Lower leg skin (tissue), 4 donors: ENCODE data around the gene HOXD13. TPM values are rescaled to one million over a fixed set of nuclear protein-coding genes. Genes with fewer than 3 reads are reported as not detected.

ENCODE experiments used
- DNase-seq, 2 donors: peaks; one replicate each; pipeline ENCODE4 v3.0.0-alpha.2; 2019; ENCODE audit warnings: low spot score in 2 of 2
- H3K4me3 ChIP-seq: fragments of 200-600 bp; sonication (generic); 2 replicates; pipeline ENCODE4 v1.5.1; 2017; ENCODE audit warnings: mild to moderate bottlenecking, low read depth; ENCODE audit not compliant: poor library complexity, severe bottlenecking
- CTCF ChIP-seq, 3 donors: fragments of 450-650 bp; IDR thresholded peaks; one replicate each; pipeline ENCODE4 v1.5.1; 2016; ENCODE audit warnings: antibody characterized with exemption in 3 of 3, mild to moderate bottlenecking in 3 of 3, moderate library complexity in 2 of 3
- POLR2A ChIP-seq, 2 donors: fragments of 450-650 bp; IDR thresholded peaks; one replicate each; pipeline ENCODE4 v1.6.1; 2016 to 2017; ENCODE audit warnings: antibody characterized with exemption in 2 of 2, mild to moderate bottlenecking in 1 of 2, moderate library complexity in 1 of 2
- WGBS, 2 donors: methylation state at CpG; one replicate each; pipeline ENCODE4 v1.1.5; 2018; 5-methylcytosine and 5-hydroxymethylcytosine counted together
- intact Hi-C: fragments of 100-400 bp; cut with DNase I; formaldehyde crosslinking; loops from one replicate; pipeline ENCODE4 v1.15.0; 2023; ENCODE audit warnings: low total_unique reads
- total RNA-seq, 4 donors: library from RNA; depleted of rRNA; stranded (reverse); fragments of >200 nt; gene quantifications; one replicate each; pipeline ENCODE4 v1.1.0, GENCODE V29; 2016

Gene HOXD13
- total RNA-seq, 4 donors from 2014 or later = 0.10 TPM; not detected in 3

- intact Hi-C loops = loop anchor here (5.0 kb wide), 1 partner anchor 400 kb away; no protein-coding TSS in a partner anchor
- no peak overlapping the region for H3K4me3 ChIP-seq
- 45 to 46% methylated on average over 29 of the region's 29 CpGs for WGBS, 2 donors
- TF ChIP-seq POLR2A (IDR thresholded peaks at IDR 0.05) (no peak), CTCF (IDR thresholded peaks at IDR 0.05) (no peak)
- peak in 1 of 2 donors; percentile 68 for DNase-seq
Observed at GRCh38 chr2:176087330-176088047, 5.0 kb upstream of the HOXD13 start.

- intact Hi-C loops = loop anchor here (5.0 kb wide), 1 partner anchor 401 kb away; no protein-coding TSS in a partner anchor
- TF ChIP-seq CTCF (IDR thresholded peaks at IDR 0.05) (no peak), POLR2A (IDR thresholded peaks at IDR 0.05) (no peak)
- no peak overlapping the region for H3K4me3 ChIP-seq
- DNase-seq = peak in 1 of 2 donors; percentile 92
- WGBS, 2 donors = 5 to 8% methylated on average over 41 to 48 of the region's 49 CpGs
Observed at GRCh38 chr2:176088048-176088936, 4.2 kb upstream of the HOXD13 start.

GRCh38 chr2:176088937-176089842 is 3.3 kb upstream of the HOXD13 start:
- peak in 1 of 2 donors; percentile 17 for DNase-seq
- WGBS, 2 donors = 10 to 13% methylated on average over 6 of the region's 6 CpGs
- TF ChIP-seq CTCF (IDR thresholded peaks at IDR 0.05) (no peak), POLR2A (IDR thresholded peaks at IDR 0.05) (no peak)
- intact Hi-C loops = loop anchor here (5.0 kb wide), 1 partner anchor 402 kb away; no protein-coding TSS in a partner anchor
- no peak overlapping the region for H3K4me3 ChIP-seq

- TF ChIP-seq CTCF (IDR thresholded peaks at IDR 0.05) (no peak), POLR2A (IDR thresholded peaks at IDR 0.05) (no peak)
Observed at GRCh38 chr2:176089843-176090395, 2.6 kb upstream of the HOXD13 start.

GRCh38 chr2:176090862-176091261 is 1.7 kb upstream of the HOXD13 start:
- 35 to 36% methylated on average over 5 of the region's 5 CpGs for WGBS, 2 donors
- H3K4me3 ChIP-seq = no peak overlapping the region
- intact Hi-C loops = no loop called here
- DNase-seq = peak in 1 of 2 donors; percentile 48
- TF ChIP-seq POLR2A (IDR thresholded peaks at IDR 0.05) (no peak), CTCF (IDR thresholded peaks at IDR 0.05) (no peak)

More at GRCh38 chr2:176089843-176090395, 2.6 kb upstream of the HOXD13 start:
- DNase-seq = peak in 1 of 2 donors; percentile 50
- intact Hi-C loops = loop anchor here (5.0 kb wide), 1 partner anchor 403 kb away; no protein-coding TSS in a partner anchor
- H3K4me3 ChIP-seq = no peak overlapping the region
